Right lung (tissue), 5 donors: Measurements from ENCODE around the gene CLDND2. TPM values are rescaled to one million over a fixed set of nuclear protein-coding genes. Genes with fewer than 3 reads are reported as not detected.
A peak's percentile ranks its signal among the peaks of the same experiment; 100 is the strongest.

Experiments
- DNase-seq, 2 donors: peaks; one replicate each; pipeline ENCODE4 v3.0.0-alpha.2; 2013
- polyA plus RNA-seq, 5 donors: library from polyadenylated mRNA; unstranded; fragments of 120-200 nt; gene quantifications; one replicate each; pipeline versions ENCODE4 v1.2.1 to v1.2.3, GENCODE V29; 2013; ENCODE audit warnings: inconsistent platforms in 1 of 5, low replicate concordance in 1 of 5; ENCODE audit not compliant: insufficient read length in 5 of 5, insufficient read depth in 1 of 5

CLDND2 gene
- polyA plus RNA-seq, 5 donors: 0.83 to 2.2 (median 1.6) TPM

GRCh38 chr19:51356159-51356801 lies 12.5 kb downstream of the CLDND2 start:
- no peak for DNase-seq

DNA sequence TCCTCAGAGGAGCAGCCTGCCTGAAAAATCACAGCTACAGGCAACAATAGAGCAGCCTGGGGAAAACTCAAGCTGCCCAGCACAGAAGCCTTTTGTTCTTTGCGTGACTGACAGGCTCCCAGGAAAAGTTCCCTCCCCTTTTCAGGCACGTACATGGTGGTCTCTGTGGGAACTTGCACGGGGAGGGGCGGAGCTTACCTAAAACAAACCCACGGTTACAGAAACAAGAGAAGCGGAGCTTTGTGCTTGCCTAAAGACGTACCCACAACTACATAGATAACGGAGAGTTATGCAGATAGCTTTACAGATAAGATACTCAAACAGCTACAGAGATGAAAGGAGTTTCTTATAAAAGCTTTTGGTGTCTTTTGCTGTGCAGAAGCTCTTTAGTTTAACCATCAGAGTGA lies 14.1 kb downstream of the CLDND2 start:
- no peak for DNase-seq

DNA sequence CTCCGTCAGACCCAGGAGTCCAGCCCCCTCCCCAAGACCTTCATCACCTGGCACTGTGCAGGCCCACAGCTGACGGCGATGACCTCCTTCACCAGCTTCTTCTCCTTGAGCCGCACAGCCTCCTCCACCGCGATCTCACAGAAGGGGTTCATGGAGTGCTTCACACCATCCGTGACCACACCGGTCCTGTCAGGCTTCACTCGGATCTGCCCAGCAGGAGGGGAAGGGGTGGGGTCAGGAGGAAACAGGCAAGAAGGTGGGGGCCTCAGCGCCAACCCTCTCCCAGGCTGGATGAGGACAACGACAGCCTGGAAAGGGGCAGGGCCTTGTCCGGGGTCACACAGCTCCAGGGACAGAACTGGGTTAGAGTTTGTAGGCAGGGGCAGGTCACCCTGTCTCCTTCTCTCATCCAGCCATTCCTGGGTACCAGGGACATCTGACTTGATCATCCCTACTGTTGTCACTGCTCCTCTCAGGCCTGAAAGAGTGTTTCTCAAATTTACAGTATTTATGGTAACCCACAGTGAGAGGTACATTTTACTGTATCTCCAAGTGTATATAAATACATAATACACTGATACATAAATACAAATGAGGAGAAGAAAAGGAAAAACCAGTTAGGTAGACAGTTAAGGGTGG lies 14.6 kb downstream of the CLDND2 start:
- DNase-seq: no peak

GRCh38 chr19:51352783-51353360 lies 15.9 kb downstream of the CLDND2 start:
- no peak for DNase-seq

DNA sequence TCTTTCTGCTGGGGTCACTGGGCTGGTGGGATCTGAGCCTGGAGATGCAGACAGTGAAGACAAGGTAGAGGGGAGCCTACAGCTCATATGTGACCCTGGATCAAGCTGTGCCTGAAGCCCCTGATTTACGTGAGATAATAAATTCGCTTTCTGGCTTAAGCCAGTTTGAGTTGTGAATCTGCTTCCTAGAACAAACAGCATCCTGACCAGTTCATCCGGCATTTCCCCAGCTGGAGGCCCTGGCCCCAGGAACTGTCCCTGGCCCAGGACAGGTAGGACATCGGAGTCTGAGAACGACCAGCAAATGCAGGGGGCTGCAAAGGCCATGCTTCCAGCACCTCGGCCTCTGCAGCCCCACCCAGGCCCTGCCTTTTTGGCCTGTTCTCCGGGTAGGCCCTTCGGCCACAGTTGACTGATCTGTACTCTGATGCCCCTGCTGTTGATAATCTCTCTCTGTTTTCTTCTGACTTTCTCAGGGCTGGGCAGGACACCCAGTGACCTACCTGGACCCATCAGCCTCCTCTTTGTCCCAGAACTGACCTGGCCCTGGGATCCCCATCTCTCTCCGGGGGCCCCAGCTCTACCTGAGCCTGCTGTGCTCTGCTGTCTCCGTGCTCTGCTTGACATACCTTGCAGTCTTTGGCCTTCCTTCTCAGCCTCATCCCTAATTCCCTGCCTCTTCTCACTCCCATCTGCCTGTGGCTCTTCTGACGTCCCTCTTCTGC lies 17.4 kb downstream of the CLDND2 start:
- DNase-seq: no peak

- DNase-seq: no peak
Measured at GRCh38 chr19:51347209-51347928, 21.4 kb downstream of the CLDND2 start.

GRCh38 chr19:51346742-51347141 lies 22.1 kb downstream of the CLDND2 start:
- no peak for DNase-seq

DNA sequence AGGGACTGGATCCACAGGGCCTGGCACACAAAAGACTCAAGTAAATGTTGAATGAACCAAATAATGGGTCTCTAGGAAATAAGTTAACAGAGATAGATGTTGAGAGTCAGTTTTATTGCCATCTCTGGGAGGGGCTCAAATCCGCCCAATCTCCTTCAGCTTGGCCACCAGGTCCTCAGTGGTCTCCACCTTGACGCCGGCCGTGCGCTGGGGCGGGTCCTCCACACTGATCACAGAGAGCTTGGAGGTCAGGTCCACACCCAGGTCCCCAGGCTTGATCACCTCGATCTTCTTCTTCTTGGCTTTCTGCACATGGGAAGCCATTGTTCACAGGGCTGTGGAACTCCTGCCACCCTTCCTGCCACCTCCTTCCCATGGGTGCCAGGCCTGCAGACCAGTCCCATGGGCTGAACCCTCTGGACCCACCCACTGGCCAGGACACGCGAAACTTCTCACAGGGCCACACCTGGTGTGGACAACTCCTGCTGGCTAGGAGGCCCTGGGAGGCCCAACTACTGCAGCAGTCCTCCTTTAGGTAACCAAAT lies 23.7 kb downstream of the CLDND2 start:
- DNase-seq: no peak

DNA sequence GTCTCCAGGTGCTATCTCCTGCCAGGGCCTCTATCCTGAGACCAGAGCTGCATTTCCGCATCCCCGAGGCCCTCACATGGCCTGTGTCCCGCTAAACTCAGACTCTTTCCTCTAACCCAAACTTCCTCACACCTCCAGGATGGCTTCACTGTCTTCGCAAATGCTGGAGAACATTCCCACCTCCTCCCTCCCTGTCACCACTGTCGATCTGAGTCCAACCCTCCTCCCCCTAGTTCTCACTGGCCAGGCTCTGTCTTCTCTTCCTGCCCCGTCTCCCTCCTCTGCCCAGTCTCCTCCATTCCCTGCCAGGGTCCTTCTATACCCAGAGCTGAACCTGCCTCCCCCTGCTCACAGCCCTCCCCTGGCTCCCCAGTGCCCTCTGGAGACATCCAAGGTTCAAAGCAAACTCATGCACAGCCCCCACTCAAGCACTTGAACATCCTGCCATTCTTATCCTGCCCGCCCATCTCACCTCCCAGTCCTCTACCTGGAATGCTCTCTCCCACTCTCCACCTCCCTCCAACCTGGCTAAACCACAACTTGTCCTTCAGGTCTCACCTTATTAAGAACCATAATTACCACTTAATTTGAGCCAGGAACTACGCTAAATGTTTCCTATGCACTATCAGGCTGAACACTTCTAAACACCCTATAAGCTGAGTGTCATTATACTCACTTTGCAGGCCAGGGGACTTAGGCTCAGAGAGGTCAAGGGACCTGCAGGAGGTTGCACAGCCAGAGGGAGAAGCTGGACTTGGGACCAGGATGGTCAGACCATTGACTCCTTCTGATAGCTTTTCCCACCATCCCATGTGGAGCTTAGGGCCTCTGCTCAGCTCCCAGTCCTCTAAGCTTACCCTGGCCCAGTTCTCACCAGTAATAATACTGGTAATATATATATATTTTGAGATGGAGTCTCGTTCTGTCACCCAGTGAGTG lies 25.9 kb downstream of the CLDND2 start:
- DNase-seq: no peak

DNA sequence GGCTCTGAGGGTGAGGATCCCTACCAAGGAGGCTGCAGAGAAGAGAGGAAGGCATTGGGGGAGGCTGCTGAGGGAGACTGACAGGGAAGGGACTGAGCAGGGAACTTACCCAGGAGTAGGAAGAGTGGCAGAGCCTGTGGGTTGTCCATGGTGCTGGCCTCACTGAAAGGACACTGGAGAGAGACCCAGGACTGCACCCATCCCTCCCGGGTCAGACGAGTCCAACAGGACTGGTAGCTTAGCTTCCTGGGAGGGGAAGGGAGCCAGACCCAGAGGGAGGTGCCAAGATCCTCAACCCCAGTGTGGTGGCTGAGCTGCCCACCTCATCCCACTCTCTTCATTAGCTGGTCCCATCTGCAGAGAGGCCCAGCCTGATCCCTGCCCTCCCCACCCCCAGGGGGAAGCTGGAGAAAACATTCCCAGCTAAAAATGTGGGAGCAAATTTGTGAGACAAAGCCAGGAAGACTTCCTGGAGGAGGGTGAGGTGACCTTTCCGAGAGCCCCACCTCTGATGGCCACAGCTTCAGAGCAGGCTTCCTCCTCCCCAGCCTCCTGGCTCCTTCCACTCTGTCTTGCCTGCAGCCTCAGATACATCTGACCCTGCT lies 26.7 kb downstream of the CLDND2 start, which contains the start of gene VSIG10L:
VSIG10L (minus strand) TSS at position 164 of the 605 bp plus-strand sequence; CDS start at position 149, 15 bp downstream.
- no peak for DNase-seq

DNA sequence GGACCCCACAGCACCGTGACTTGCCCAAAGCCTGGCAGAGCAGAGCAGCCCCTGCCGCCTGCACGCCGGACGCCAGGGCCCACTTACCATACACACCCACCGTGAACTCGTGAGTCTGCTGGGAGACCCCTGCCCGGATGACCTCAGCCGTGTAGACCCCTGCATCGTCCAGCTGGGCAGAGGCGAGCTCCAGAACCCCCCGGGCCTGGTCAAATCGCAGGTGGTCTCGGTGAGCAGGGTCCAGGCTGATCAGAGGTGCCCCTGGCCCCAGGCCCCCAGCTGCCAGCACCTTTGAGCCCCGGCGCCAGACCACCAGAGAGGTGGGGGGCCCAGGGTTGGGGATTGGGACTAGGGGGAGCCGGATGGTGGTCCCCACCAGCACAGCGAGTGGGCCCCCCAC lies 27.7 kb downstream of the CLDND2 start:
- no peak for DNase-seq

DNA sequence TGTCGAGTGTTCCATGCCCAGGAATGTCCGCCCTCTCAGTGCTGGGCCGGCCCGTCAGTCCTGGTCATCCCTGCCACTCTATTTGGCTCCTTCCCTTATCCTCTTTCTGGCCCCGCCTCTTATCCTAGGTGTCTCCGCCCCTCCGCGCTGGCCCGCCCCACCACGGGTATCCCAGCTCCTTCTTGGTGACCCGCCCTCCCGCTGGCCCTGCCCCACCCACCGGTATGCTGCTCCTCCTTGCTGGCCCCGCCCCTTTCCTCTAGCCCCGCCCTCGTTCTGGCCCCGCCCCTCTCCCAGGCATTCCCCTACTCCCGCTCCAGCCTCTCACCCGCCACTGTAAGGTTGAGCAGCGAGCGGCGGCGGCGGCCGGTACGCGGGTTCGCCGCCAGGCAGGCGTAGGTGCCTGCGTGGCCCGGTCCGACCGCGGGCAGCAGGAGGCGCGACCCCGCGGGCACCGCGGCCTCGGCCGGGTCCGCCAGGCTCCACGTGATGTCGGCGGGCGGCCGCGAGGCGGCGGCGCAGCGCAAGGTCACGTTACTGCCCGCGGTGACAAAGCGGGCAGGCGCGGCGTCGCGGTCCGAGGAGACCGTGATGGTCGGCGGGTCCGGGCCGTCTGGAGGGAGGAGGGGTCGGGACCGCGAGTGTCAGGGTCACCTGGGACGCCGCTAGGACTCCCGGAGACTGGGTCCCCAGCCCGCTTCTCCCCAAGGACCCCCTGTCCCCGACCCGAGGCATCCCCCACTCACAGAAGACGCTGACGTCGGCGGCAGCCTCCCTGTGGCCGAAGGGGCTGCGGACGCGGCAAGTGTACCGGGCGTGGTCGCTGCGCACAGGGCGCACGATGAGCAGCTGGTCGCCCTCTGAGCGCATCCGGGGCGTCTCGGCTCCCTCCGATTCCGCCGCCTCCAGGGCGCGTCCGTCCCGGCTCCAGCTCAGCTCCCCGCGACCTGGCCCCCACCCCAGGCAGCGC lies 28.8 kb downstream of the CLDND2 start:
- peak; percentile 76 to 82 for DNase-seq

DNA sequence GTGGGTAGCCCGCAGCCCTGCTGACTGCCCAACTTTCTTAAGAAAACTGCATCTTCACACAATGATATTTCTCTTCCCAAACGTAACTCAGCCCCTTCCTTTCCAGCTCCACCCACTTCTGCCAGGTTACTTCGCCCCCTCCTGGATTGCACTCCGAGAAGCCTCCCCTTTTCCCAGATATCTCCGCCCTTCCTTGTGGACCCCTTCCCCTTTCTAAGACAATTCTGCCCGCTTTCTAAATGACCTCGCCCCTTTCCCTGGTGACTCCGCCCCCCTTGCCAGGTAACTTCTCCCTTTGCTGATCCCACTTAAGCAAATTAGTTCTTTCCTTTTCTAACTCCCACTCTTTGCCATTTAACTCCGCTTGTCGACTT lies 29.5 kb downstream of the CLDND2 start:
- DNase-seq: no peak

DNA sequence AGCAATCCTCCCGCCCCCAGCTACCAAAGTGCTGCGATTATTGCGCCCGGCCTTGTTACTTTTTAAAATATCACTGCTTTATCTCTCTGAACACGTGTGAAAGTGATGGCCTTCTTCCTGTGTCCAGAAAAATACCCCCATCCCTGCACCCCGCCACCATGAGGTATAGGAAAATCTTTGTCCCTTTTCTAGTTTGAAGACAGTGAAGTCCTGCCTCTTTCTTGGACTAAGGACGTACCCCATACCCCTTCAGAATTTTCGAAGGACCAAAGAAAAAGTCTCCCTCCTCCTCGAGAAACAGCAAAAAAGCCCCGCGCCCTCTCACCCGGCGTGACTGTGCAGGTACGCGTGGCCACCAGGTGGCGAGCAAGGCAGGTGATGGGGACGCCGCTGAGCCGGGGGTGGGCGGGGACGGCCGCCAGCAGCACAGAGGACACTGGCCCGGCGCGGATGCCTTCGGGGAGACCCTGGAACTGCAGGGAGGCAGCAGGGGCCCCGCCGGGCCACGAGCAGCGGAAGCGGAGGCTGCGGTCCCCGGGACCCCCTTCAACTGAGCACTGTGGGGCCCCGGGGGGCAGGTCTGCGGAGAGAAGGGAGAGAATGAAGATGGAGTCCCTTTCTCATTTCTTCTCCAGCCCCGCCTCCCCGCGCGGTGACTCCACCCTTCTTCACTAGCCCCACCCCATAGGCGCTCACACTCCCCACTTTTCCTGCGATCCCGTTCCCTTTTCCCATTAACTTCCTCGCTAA lies 30.1 kb downstream of the CLDND2 start:
- peak; percentile 54 to 67 for DNase-seq

DNA sequence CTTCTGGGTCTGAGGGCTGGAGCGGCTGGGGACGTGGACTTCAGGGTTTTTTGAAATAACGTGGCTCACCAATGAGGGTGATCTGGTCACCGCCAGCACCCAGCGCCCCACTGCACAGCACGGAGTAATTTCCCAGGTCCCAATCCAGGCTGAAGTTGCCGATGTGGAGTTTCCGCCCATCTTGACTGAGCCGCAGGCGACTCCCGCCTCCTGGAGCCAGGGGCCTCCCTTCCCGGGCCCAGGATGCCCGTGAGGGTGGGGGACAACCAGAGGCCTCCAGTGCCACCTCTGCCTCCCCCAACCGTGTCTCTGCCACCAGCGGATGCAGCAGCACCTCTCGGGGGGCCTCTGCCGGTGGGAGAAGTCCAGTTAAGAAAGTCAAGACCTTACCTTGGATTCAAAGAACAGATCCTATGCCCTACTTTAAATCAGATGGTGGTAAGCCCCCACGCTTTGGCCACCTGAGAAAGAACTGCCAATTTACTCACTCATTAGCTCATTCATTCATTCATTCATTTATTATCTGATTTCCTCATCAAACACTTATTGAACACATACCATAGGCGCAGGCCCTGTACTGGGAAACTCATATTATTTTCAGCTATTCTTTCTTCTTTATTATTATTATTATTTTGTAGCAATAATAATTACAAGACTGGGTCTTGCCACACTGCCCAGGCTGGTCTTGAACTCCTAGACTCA lies 30.8 kb downstream of the CLDND2 start:
- DNase-seq: no peak

DNA sequence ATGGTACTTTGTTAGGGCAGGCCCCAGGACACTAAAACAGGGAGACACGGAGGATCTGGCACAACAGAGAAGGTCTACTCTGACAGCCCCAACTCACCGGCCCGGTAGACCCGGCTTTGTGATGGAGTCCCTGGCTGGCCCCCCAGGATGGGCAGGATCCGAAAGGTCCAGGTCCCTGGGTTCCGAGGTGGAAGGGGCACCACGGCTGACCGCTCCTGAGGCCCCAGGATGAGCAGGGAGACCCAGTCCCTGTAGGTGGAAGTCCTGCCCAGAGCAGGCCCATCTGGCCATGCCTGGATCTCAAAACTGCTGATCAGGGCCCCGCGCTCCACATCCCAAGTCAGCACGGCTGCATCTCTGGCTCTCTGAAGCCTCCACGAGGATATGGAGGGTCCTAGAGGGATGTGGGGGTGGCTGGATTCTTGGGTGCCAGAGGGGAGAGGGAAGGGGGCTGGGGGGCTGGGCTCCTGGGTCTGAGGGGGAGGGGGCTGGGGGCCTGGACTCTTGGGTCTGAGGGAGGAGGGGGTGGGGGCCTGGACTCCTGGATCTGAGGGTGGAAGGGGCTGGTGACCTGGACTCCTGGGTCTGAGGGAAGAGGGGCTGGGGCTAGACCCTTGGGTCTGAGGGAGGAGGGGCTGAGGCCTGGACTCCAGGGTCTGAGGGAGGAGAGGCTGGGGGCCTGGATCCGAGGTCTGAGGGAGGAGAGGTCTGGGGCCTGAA lies 31.5 kb downstream of the CLDND2 start:
- DNase-seq: no peak
